Activated CD8-positive, alpha-beta memory T cell treated with anti-CD3 and anti-CD28 coated beads, Interleukin-2, amount 10 ng/mL, durations not matched to agents 7 days and 5 days (primary cell): Measurements from ENCODE around the gene ASB8. TPM values are rescaled to one million over a fixed set of nuclear protein-coding genes. Genes with fewer than 3 reads are reported as not detected.

ENCODE experiments used
- ATAC-seq: fragments of 150-1000 bp; cut with Tn5 transposase; one replicate; pipeline ENCODE4 v1.10.0; 2021; ENCODE audit warnings: moderate library complexity
- CTCF ChIA-PET: fragments of 350-600 bp; sonication (Branson Sonifier 250); formaldehyde crosslinking; loops from one replicate; lab custom pipeline; 2021; ENCODE audit warnings: antibody characterized with exemption; lab: Charles Lee
- DNase-seq: peaks from one replicate; pipeline ENCODE4 v3.0.0-alpha.2; 2020
- H3K27ac Mint-ChIP-seq: one replicate; pipeline ENCODE4 v1.8.0; 2021; ENCODE audit warnings: mild to moderate bottlenecking, mixed read lengths
- H3K27me3 Mint-ChIP-seq: one replicate; pipeline ENCODE4 v1.8.0; 2021; ENCODE audit warnings: mixed read lengths
- H3K36me3 Mint-ChIP-seq: one replicate; pipeline ENCODE4 v1.8.0; 2021; ENCODE audit warnings: mild to moderate bottlenecking, mixed read lengths
- H3K4me1 Mint-ChIP-seq: one replicate; pipeline ENCODE4 v1.8.0; 2021; ENCODE audit warnings: mixed read lengths
- H3K4me3 Mint-ChIP-seq: one replicate; pipeline ENCODE4 v1.8.0; 2021; ENCODE audit warnings: mild to moderate bottlenecking, moderate library complexity, mixed read lengths
- H3K9me3 Mint-ChIP-seq: one replicate; pipeline ENCODE4 v1.8.0; 2022; ENCODE audit warnings: low read depth, mixed read lengths
- total RNA-seq, 2 experiments: library from RNA; stranded (reverse); gene quantifications; one replicate each; pipeline ENCODE4 v1.2.3, GENCODE V29; 2021

The ASB8 gene, protein sequence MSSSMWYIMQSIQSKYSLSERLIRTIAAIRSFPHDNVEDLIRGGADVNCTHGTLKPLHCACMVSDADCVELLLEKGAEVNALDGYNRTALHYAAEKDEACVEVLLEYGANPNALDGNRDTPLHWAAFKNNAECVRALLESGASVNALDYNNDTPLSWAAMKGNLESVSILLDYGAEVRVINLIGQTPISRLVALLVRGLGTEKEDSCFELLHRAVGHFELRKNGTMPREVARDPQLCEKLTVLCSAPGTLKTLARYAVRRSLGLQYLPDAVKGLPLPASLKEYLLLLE
- 10 to 100 TPM; 40.2 to 43.1 TPM for total RNA-seq

DNA sequence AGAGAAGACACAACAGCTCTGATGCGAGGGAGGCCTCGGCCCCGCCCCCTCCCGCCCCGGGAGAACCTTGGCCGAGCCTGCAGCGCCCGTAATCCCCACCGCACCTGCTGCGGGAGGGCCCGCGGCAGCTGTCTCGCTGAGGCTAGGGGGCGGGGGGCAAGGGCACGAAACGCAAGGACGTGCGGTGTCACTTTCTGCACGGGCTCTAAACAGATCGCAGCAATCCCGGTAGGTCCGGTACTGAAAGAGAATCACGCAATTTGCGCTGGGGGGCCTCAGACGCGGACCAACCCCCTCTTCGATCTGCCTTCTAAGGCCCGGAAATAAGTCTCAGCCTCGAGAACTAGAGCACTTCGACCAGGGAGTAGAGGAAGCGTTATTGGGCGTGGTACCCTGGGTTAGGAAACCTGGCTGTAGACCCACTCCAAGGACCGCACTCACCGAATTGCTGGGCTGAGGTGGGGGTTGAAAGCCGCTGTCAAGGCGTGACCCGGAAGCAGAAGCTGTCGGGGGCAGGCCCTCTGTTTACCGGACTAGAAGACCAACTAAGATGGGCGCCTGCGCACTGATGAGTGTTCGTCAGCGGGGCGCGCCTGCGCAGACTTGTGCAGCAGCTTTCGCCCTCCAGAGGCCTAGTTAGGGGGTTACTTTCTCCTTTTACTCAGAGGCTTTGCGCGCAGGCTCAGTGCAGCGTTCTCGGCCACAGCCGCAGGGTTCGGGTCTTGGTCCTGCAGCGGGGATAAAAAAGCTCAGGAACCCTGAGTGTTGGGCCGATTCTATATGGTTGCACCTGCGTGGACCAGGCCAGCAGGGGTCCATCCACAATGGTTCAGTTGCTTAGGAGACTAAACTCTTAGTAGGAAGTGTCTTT is at the start of gene ASB8:
TSS of gene ASB8 (minus strand) at position 498 of the 871 bp plus-strand sequence. CDS start 4,019 bp downstream, outside the sequence.
- Mint-ChIP-seq H3K27me3 (no peaks in the 10 kb centered on the region), H3K4me1 (peaks cover 36% of the 10 kb centered on the region), H3K36me3 (peaks cover 14% of the 10 kb centered on the region), H3K27ac (peak within 1 kb of the TSS; percentile 93), H3K4me3 (peak within 1 kb of the TSS; percentile 95), H3K9me3 (no peaks in the 10 kb centered on the region)
- ATAC-seq (peak; percentile 98), DNase-seq (peak; percentile 100)
- CTCF ChIA-PET = interaction anchor here (0.7 to 1.9 kb wide), 26 partner anchors 9 to 414 kb away, joined by 3 to 13 read pairs (median 3); partner anchors contain the start of genes PFKM, SENP1 and TMEM106C

DNA sequence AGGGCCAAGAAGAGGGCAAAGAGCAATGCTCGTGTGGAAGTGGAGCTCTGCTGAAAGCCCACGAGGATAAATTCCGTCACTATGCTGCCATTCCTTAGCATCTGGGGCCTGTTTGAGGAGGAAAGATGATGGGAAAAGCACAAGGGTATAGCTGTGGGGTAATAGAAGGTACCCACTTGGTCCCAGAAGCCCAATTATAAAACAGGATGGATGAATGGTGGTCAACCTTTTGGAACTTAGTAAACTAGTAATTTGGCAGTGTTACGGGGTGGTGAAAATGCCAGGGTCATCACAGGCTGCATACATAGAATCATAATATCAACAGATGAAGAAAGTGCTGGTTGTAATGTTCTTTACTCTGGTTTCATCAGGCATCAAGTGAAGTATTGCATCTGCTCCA is 45.9 kb upstream of the ASB8 start, which contains the start of gene OR10AD1:
TSS of gene OR10AD1 (minus strand) at position 101 of the 400 bp plus-strand sequence. CDS start at position 101, 0 bp downstream.
- Mint-ChIP-seq H3K27me3 (peaks cover 1% of the 10 kb centered on the region), H3K4me3 (no peak within 1 kb of the TSS), H3K36me3 (peaks cover 37% of the 10 kb centered on the region), H3K27ac (no peak within 1 kb of the TSS), H3K9me3 (peaks cover 12% of the 10 kb centered on the region), H3K4me1 (peaks cover 27% of the 10 kb centered on the region)
- ATAC-seq = no peak
- CTCF ChIA-PET = interaction anchor here (1.6 kb wide), 1 partner anchor 13 kb away, joined by 4 read pairs; no protein-coding TSS in a partner anchor
- DNase-seq = no peak

DNA sequence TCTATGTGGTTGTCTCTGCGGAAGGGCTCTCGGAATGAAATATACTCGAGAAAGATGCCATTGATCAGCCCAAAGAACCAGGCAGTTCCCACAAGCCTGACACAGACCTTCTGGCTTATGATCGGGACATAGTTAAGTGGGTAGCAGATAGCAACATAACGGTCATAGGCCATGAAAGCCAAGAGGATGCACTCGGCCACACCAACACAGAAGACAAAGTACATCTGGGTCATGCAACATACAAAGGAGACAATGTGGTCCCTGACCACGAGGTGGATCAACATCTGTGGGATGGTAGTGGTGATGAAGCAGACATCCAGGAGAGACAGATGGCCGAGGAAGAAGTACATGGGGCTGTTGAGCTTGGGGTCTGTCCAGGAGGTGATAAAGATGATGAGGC is 45.5 kb upstream of the ASB8 start:
- CTCF ChIA-PET = no interaction called here
- no peak for DNase-seq
- peaks cover 12% of the 10 kb centered on the region for H3K9me3 Mint-ChIP-seq
- no peaks in the 10 kb centered on the region for H3K27me3 Mint-ChIP-seq
- no peak overlapping the region for H3K27ac Mint-ChIP-seq
- peaks cover 37% of the 10 kb centered on the region for H3K36me3 Mint-ChIP-seq
- peaks cover 27% of the 10 kb centered on the region for H3K4me1 Mint-ChIP-seq
- no peak overlapping the region for H3K4me3 Mint-ChIP-seq
- ATAC-seq = no peak

DNA sequence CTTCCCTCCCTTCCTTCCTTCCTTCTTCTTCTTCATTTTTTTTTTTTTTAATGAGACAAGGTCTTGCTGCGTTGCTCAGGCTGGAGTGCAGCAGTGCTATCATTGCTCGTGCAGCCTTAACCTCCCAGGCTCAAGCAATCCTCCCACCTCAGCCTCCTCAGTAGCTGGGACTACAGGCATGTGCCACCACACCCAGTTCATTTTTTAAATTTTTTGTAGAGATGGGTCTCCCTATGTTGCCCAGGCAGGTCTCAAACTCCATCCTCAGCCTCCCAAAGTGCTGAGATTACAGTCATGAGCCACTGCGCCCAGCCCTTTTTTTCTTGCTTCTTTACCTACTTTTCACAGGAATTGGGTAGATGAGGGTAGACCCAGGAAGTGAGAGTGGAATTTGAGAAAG is 44.2 kb upstream of the ASB8 start:
- peaks cover 35% of the 10 kb centered on the region for H3K36me3 Mint-ChIP-seq
- peaks cover 11% of the 10 kb centered on the region for H3K9me3 Mint-ChIP-seq
- ATAC-seq = no peak
- H3K27me3 Mint-ChIP-seq = no peaks in the 10 kb centered on the region
- no peak overlapping the region for H3K27ac Mint-ChIP-seq
- CTCF ChIA-PET = interaction anchor here (0.7 to 6.9 kb wide), 2 partner anchors 14 to 679 kb away, joined by 3 to 60 read pairs; no protein-coding TSS in a partner anchor
- no peak for DNase-seq
- H3K4me3 Mint-ChIP-seq = no peak overlapping the region
- H3K4me1 Mint-ChIP-seq = peaks cover 34% of the 10 kb centered on the region

DNA sequence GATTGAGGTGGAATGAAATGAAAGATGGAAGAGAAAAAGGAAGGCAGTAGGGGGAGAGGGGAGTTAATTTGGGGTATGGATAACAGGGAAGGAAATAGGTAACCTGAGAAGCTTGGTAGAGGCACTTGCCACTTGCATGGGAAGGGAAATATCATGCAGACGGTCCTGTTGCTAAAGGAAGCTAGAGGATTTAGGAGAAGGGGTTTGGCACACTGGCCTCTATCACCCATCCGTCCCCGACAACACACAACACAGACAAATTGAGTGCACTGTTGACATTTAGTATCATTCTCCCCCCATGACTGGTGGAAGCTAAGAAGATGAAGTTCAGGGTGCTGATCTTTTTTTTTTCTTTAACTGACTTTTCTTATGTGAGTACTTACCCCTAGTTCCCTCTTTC is 43.8 kb upstream of the ASB8 start:
- DNase-seq (no peak), ATAC-seq (no peak)
- CTCF ChIA-PET = interaction anchor here (0.7 to 6.9 kb wide), 2 partner anchors 14 to 679 kb away, joined by 3 to 60 read pairs; no protein-coding TSS in a partner anchor
- H3K27me3 Mint-ChIP-seq = no peaks in the 10 kb centered on the region
- peaks cover 7% of the 10 kb centered on the region for H3K9me3 Mint-ChIP-seq
- H3K27ac Mint-ChIP-seq = no peak overlapping the region
- H3K4me1 Mint-ChIP-seq = peaks cover 35% of the 10 kb centered on the region
- peaks cover 33% of the 10 kb centered on the region for H3K36me3 Mint-ChIP-seq
- H3K4me3 Mint-ChIP-seq = no peak overlapping the region

- peak overlapping the region; percentile 53 for H3K27ac Mint-ChIP-seq
- peaks cover 35% of the 10 kb centered on the region for H3K4me1 Mint-ChIP-seq
- H3K4me3 Mint-ChIP-seq = peak overlapping the region; percentile 84
- DNase-seq (no peak), ATAC-seq (no peak)
- H3K36me3 Mint-ChIP-seq = peaks cover 32% of the 10 kb centered on the region
- H3K27me3 Mint-ChIP-seq = peaks cover 6% of the 10 kb centered on the region
- CTCF ChIA-PET = interaction anchor here (3.3 to 6.9 kb wide), 3 partner anchors 12 to 418 kb away, joined by 17 to 60 read pairs (median 29); partner anchors contain the start of gene CCDC184
- peaks cover 7% of the 10 kb centered on the region for H3K9me3 Mint-ChIP-seq
Measured at GRCh38 chr12:48199774-48200221, 42.5 kb upstream of the ASB8 start.

GRCh38 chr12:48198985-48199384 is 41.7 kb upstream of the ASB8 start:
- Mint-ChIP-seq H3K27me3 (peaks cover 14% of the 10 kb centered on the region), H3K4me1 (peaks cover 35% of the 10 kb centered on the region)
- CTCF ChIA-PET = interaction anchor here (1.1 to 6.9 kb wide), 5 partner anchors 11 to 419 kb away, joined by 3 to 60 read pairs (median 17); partner anchors contain the start of genes ASB8, CCDC184 and ZNF641

DNA sequence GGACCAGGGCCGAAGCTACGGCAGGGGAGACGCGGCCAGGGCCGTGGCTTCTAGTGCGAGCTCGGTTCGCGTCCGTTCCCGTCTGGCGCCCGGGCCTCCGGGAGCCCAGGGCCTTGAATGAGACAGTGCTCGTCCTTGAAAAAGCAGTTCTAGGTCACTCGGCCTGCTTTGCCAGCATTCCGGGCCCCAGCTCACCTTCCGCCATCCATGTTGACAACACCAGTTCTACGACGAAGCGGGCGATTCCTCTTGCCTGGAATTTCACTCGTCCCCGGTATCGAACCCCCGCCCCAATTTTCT is 41.3 kb upstream of the ASB8 start:
- H3K9me3 Mint-ChIP-seq = peaks cover 4% of the 10 kb centered on the region
- H3K36me3 Mint-ChIP-seq = peaks cover 27% of the 10 kb centered on the region
- peak overlapping the region; percentile 84 for H3K4me3 Mint-ChIP-seq
- ATAC-seq = peak; percentile 34
- DNase-seq = no peak
- peak overlapping the region; percentile 96 for H3K27ac Mint-ChIP-seq
- CTCF ChIA-PET = interaction anchor here (0.7 to 6.9 kb wide), 6 partner anchors 11 to 419 kb away, joined by 3 to 60 read pairs (median 10); partner anchors contain the start of genes ASB8, CCDC184 and ZNF641
- H3K27me3 Mint-ChIP-seq = peaks cover 17% of the 10 kb centered on the region
- peaks cover 35% of the 10 kb centered on the region for H3K4me1 Mint-ChIP-seq

More at GRCh38 chr12:48198985-48199384, 41.7 kb upstream of the ASB8 start:
- ATAC-seq (no peak), DNase-seq (no peak)
- peak overlapping the region; percentile 96 for H3K27ac Mint-ChIP-seq
- H3K4me3 Mint-ChIP-seq = peak overlapping the region; percentile 84
- peaks cover 27% of the 10 kb centered on the region for H3K36me3 Mint-ChIP-seq
- H3K9me3 Mint-ChIP-seq = peaks cover 5% of the 10 kb centered on the region

DNA sequence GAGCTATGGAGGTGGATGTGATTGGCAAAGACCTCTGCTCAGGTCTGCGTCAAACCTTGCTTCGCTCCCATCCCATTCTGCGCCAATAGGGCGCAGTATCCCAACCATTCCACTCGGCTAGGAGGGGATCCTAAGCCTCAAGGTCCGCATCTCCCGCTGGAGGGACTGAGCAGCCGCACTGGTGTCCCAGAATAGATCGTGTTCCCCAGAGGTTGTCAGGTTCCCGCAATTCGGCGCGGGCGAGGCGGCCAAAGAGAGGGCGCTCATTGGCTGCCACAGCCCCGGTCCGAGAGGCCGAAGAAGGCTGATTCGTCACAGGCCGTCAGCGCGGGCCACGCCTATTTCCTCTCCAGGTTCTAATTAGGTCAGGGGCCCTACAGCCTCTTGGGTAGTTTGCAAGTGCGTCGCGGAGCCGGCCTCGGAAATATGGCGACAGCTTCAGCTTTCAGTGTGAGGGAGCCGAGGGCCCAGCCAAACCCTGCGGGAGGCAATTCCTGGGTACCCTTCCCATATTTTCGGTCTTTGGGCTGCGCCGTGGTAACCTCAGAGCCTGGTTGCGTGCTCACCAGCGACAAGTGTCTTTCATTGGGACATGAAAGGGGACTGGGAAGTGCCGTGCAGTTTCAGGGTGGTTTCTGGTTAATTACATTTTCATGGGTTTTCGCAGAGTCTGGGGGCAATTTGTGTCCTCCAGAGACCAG is 40.8 kb upstream of the ASB8 start:
- CTCF ChIA-PET = interaction anchor here (0.7 to 6.9 kb wide), 12 partner anchors 11 to 420 kb away, joined by 3 to 60 read pairs (median 4); partner anchors contain the start of genes ASB8, CCDC184 and ZNF641
- peaks cover 4% of the 10 kb centered on the region for H3K9me3 Mint-ChIP-seq
- DNase-seq = peak; percentile 97
- peak overlapping the region; percentile 96 for H3K27ac Mint-ChIP-seq
- peaks cover 35% of the 10 kb centered on the region for H3K4me1 Mint-ChIP-seq
- peak overlapping the region; percentile 84 for H3K4me3 Mint-ChIP-seq
- peak; percentile 99 for ATAC-seq
- peaks cover 22% of the 10 kb centered on the region for H3K27me3 Mint-ChIP-seq
- H3K36me3 Mint-ChIP-seq = peaks cover 24% of the 10 kb centered on the region

DNA sequence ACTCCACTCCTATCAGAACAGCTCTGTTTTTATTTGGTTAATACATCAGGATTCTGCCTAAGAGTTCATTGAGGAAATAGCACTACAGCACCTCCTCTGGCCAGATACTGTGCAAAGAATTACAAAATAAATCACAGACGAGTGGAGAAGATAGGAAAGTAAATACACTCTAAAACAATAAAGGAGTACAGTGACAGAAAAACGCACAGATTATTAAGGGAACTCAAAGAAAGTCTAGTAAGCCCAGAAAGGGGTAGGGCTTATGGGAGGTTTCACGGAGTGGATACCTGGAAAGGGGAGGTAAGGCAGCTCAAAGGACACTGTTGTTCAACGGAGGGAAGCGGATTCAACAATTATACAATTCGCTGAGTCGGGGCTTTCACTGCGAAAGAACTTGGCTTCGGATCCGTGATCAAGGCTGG is 40.2 kb upstream of the ASB8 start:
- no peak for DNase-seq

DNA sequence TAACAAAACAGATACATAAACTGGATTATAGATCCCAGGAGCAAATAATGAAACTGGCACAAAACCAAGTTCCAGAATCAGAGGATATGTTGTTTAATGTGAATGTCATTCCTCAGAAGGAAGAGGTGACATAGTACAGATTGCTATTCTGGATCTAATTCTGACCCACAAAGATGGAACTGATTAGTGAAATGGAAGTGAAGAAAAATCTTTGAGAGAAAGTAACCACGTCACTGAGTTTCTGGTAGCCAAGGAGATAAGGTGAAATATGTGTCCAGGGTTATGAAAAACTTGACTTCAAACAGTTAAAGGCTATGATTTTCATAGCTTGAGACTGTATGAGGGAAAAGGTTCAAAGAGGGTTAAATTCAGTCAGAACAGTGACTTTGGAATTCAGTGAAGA is 37.5 kb upstream of the ASB8 start:
- Mint-ChIP-seq H3K27me3 (peaks cover 39% of the 10 kb centered on the region), H3K4me3 (no peak overlapping the region), H3K36me3 (peaks cover 2% of the 10 kb centered on the region), H3K9me3 (no peaks in the 10 kb centered on the region), H3K27ac (no peak overlapping the region), H3K4me1 (peaks cover 24% of the 10 kb centered on the region)
- DNase-seq = no peak
- no peak for ATAC-seq
- CTCF ChIA-PET = interaction anchor here (1.5 to 6.9 kb wide), 2 partner anchors 7 to 12 kb away, joined by 3 to 60 read pairs; no protein-coding TSS in a partner anchor

More for the DNA sequence above, 40.2 kb upstream of the ASB8 start:
- peak overlapping the region; percentile 84 for H3K4me3 Mint-ChIP-seq
- peaks cover 24% of the 10 kb centered on the region for H3K36me3 Mint-ChIP-seq
- H3K27me3 Mint-ChIP-seq = peaks cover 25% of the 10 kb centered on the region
- ATAC-seq = peak; percentile 21
- H3K9me3 Mint-ChIP-seq = peaks cover 2% of the 10 kb centered on the region
- H3K4me1 Mint-ChIP-seq = peaks cover 35% of the 10 kb centered on the region
- H3K27ac Mint-ChIP-seq = peak overlapping the region; percentile 96
- CTCF ChIA-PET = interaction anchor here (0.8 to 6.9 kb wide), 12 partner anchors 10 to 420 kb away, joined by 3 to 60 read pairs (median 3); partner anchors contain the start of genes CCDC184 and ZNF641

DNA sequence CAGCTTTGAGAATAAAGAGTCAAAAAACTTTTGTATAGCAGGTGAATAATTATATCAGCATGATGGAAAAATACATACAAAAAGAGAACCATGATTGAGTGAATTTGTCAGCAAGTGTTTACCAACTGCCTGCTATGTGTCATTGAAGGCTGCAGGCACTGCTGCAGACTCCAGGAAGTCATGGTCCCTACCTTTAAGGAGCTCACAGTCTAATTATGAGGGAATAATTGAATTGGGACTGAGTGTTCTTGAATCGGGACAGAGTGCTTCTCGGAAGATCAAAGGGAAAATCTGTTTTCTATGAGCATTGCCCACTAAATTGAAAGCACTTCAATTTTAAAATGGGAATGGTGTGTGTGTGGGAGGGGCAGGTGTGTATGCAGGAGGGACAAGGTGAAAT is 36.3 kb upstream of the ASB8 start:
- H3K4me3 Mint-ChIP-seq = no peak overlapping the region
- no peak for DNase-seq
- H3K36me3 Mint-ChIP-seq = peaks cover under 1% of the 10 kb centered on the region
- CTCF ChIA-PET = interaction anchor here (0.8 to 1.4 kb wide), 3 partner anchors 10 to 30 kb away, joined by 3 to 8 read pairs (median 3); partner anchors contain the start of gene CCDC184
- peaks cover 42% of the 10 kb centered on the region for H3K27me3 Mint-ChIP-seq
- ATAC-seq = no peak
- peaks cover 16% of the 10 kb centered on the region for H3K4me1 Mint-ChIP-seq
- H3K27ac Mint-ChIP-seq = no peak overlapping the region
- H3K9me3 Mint-ChIP-seq = no peaks in the 10 kb centered on the region
